H9 (cell line): ENCODE measurements around the gene NKAIN2. TPM values are rescaled to one million over a fixed set of nuclear protein-coding genes. Genes with fewer than 3 reads are reported as not detected.

Experiments used
- DNase-seq: peaks from one replicate; pipeline ENCODE4 v3.0.0-alpha.2; 2017
- H2AFZ ChIP-seq: one replicate; pipeline ENCODE4 v1.6.1; 2013; ENCODE audit warnings: mild to moderate bottlenecking, low read length, control low read depth, moderate library complexity
- H2AK5ac ChIP-seq: 2 replicates; pipeline ENCODE4 v1.6.1; 2013; ENCODE audit warnings: low read length, control low read depth, mixed read lengths; ENCODE audit not compliant: insufficient read length
- H2BK120ac ChIP-seq: one replicate; pipeline ENCODE4 v1.6.1; 2013; ENCODE audit warnings: low read depth, mild to moderate bottlenecking, low read length, control low read depth, inconsistent platforms; ENCODE audit not compliant: poor library complexity, severe bottlenecking
- H2BK12ac ChIP-seq: 2 replicates; pipeline ENCODE4 v1.6.1; 2013; ENCODE audit warnings: low read length, control low read depth, mixed read lengths, low read depth; ENCODE audit not compliant: insufficient read length
- H2BK15ac ChIP-seq: 2 replicates; pipeline ENCODE4 v1.6.1; 2013; ENCODE audit warnings: low read depth, low read length, control low read depth
- H2BK20ac ChIP-seq: one replicate; pipeline ENCODE4 v1.6.1; 2013; ENCODE audit warnings: low read depth, mild to moderate bottlenecking, low read length, control low read depth, inconsistent platforms; ENCODE audit not compliant: poor library complexity, severe bottlenecking
- H2BK5ac ChIP-seq: 2 replicates; pipeline ENCODE4 v1.6.1; 2013; ENCODE audit warnings: low read length, control low read depth, mixed read lengths; ENCODE audit not compliant: insufficient read length
- H3K14ac ChIP-seq: 2 replicates; pipeline ENCODE4 v1.6.1; 2013; ENCODE audit warnings: low read length, control low read depth; ENCODE audit not compliant: insufficient read depth
- H3K18ac ChIP-seq: 2 replicates; pipeline ENCODE4 v1.6.1; 2013; ENCODE audit warnings: low read depth, mild to moderate bottlenecking, mixed read lengths, low read length, control low read depth; ENCODE audit not compliant: insufficient read length
- H3K23ac ChIP-seq: 2 replicates; pipeline ENCODE4 v1.6.1; 2013; ENCODE audit warnings: low read length, control low read depth, mixed read lengths, low read depth; ENCODE audit not compliant: insufficient read length
- H3K23me2 ChIP-seq: 2 replicates; pipeline ENCODE4 v1.6.1; 2013; ENCODE audit warnings: low read depth, mild to moderate bottlenecking, mixed read lengths, low read length, control low read depth; ENCODE audit not compliant: insufficient read length, poor library complexity, severe bottlenecking
- H3K27ac ChIP-seq: 2 replicates; pipeline ENCODE4 v1.5.1; 2013; ENCODE audit warnings: low read length, control low read depth, mixed read lengths, low read depth; ENCODE audit not compliant: insufficient read length
- H3K27me3 ChIP-seq: 2 replicates; pipeline ENCODE4 v1.6.1; 2013; ENCODE audit warnings: low read length, control low read depth, inconsistent platforms; ENCODE audit not compliant: insufficient read depth
- H3K4ac ChIP-seq: 2 replicates; pipeline ENCODE4 v1.6.1; 2013; ENCODE audit warnings: low read depth, mild to moderate bottlenecking, control low read depth, inconsistent platforms, low read length, moderate library complexity
- H3K4me1 ChIP-seq: 2 replicates; pipeline ENCODE4 v1.6.1; 2013; ENCODE audit warnings: low read length, control low read depth, inconsistent platforms; ENCODE audit not compliant: insufficient read depth
- H3K4me2 ChIP-seq: 2 replicates; pipeline ENCODE4 v1.6.1; 2013; ENCODE audit warnings: low read length, control low read depth, mixed read lengths; ENCODE audit not compliant: insufficient read length, insufficient read depth
- H3K56ac ChIP-seq: 2 replicates; pipeline ENCODE4 v1.6.1; 2013; ENCODE audit warnings: low read depth, mild to moderate bottlenecking, mixed read lengths, low read length, control low read depth; ENCODE audit not compliant: insufficient read length
- H3K79me1 ChIP-seq: 2 replicates; pipeline ENCODE4 v1.6.1; 2013; ENCODE audit warnings: low read depth, mild to moderate bottlenecking, moderate library complexity, low read length, control low read depth, inconsistent platforms; ENCODE audit not compliant: insufficient read depth, poor library complexity, severe bottlenecking
- H3K79me2 ChIP-seq: 2 replicates; pipeline ENCODE4 v1.6.1; 2013; ENCODE audit warnings: low read length, control low read depth, inconsistent platforms; ENCODE audit not compliant: insufficient read depth
- H3K9ac ChIP-seq: 2 replicates; pipeline ENCODE4 v1.6.1; 2013; ENCODE audit warnings: low read length, control low read depth, mixed read lengths; ENCODE audit not compliant: insufficient read length; ENCODE audit errors: extremely low read depth
- H3K9me3 ChIP-seq: one replicate; pipeline ENCODE4 v1.6.1; 2013; ENCODE audit warnings: low read depth, low read length, inconsistent platforms; ENCODE audit not compliant: control insufficient read depth
- H3T11ph ChIP-seq: one replicate; pipeline ENCODE4 v1.6.1; 2013; ENCODE audit warnings: mild to moderate bottlenecking, low read length, control low read depth, inconsistent platforms
- H4K20me1 ChIP-seq: one replicate; pipeline ENCODE4 v1.6.1; 2013; ENCODE audit not compliant: control insufficient read depth, insufficient read length, insufficient read depth
- H4K5ac ChIP-seq: 2 replicates; pipeline ENCODE4 v1.6.1; 2013; ENCODE audit warnings: low read depth, mild to moderate bottlenecking, mixed read lengths, low read length, control low read depth; ENCODE audit not compliant: insufficient read length
- H4K8ac ChIP-seq: replicated peaks from 2 replicates; pipeline ENCODE4 v1.6.1; 2013; ENCODE audit warnings: low read length, control low read depth, mixed read lengths, low read depth; ENCODE audit not compliant: insufficient read length
- H4K91ac ChIP-seq: 2 replicates; pipeline ENCODE4 v1.6.1; 2013; ENCODE audit warnings: low read depth, mild to moderate bottlenecking, moderate library complexity, mixed read lengths, low read length, control low read depth; ENCODE audit not compliant: insufficient read length
- H3K27ac Mint-ChIP-seq, 3 experiments: 2 replicates in 2 of 3; 3 replicates in 1 of 3; pipeline ENCODE4 v1.8.0; 2020 to 2021; ENCODE audit warnings: mixed read lengths in 3 of 3, mild to moderate bottlenecking in 1 of 3, moderate library complexity in 1 of 3
- H3K27me3 Mint-ChIP-seq: 2 replicates; pipeline ENCODE4 v1.8.0; 2021; ENCODE audit warnings: low read depth, mild to moderate bottlenecking, moderate library complexity, mixed read lengths
- H3K36me3 Mint-ChIP-seq, 3 experiments: 2 replicates in 2 of 3; 3 replicates in 1 of 3; pipeline ENCODE4 v1.8.0; 2020 to 2021; ENCODE audit warnings: low read depth in 3 of 3, mixed read lengths in 3 of 3; ENCODE audit not compliant: insufficient read depth in 1 of 3
- H3K4me1 Mint-ChIP-seq, 2 experiments: 2 replicates each; pipeline ENCODE4 v1.8.0; 2020; ENCODE audit warnings: mixed read lengths in 2 of 2
- H3K4me3 Mint-ChIP-seq, 2 experiments: 2 replicates in 1 of 2; 3 replicates in 1 of 2; pipeline ENCODE4 v1.8.0; 2020 to 2021; ENCODE audit warnings: mild to moderate bottlenecking in 2 of 2, mixed read lengths in 2 of 2, moderate library complexity in 1 of 2
- H3K9me3 Mint-ChIP-seq, 2 experiments: 2 replicates in 1 of 2; 3 replicates in 1 of 2; pipeline ENCODE4 v1.8.0; 2020; ENCODE audit warnings: mild to moderate bottlenecking in 2 of 2, mixed read lengths in 2 of 2, moderate library complexity in 1 of 2
- CTCF ChIP-seq: fragments of 200-600 bp; sonication (generic); conservative IDR thresholded peaks from 3 replicates; pipeline ENCODE4 v1.8.0; 2021; ENCODE audit warnings: antibody characterized with exemption, mild to moderate bottlenecking
- WGBS: extraction: QIAGEN DNeasy Blood & Tissue Kit; methylation state at CpG from one replicate; pipeline ENCODE4 v1.1.7; 2013; ENCODE audit warnings: missing lambda C conversion rate, low lambda C conversion rate, mixed read lengths; ENCODE audit not compliant: insufficient read length; ENCODE audit errors: extremely low coverage; 5-methylcytosine and 5-hydroxymethylcytosine counted together
- total RNA-seq: library from RNA; stranded (reverse); gene quantifications from 2 replicates; pipeline ENCODE4 v1.2.1, GENCODE V29; 2021

The NKAIN2 gene
- total RNA-seq, 1 experiment from 2014 or later, result 0.17 TPM

DNA sequence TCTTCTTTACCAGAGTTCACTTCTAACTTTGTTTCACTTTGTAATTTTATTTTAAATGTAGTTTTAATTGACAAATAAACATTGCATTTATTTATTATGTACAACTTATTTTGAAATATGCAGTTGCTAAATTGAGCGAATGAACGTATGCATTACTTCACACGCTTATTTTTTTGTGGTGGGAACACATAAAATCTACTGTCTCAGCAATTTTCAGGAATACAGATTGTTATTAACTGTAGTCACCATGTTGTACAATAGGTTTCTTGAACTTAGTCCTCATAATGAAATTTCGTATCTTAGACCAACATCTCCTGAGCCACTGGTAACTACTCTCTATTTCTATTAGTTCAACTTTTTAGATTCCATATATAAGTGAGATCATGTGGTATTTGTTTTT lies 46.9 kb downstream of the NKAIN2 start:
- Histone ChIP-seq H3K4ac (no peak overlapping the region), H2AK5ac (no peak overlapping the region), H3K4me2 (no peak overlapping the region), H3K23me2 (no peaks in the 10 kb centered on the region), H2BK12ac (no peak overlapping the region), H2BK20ac (no peak overlapping the region), H3K9me3 (no peaks in the 10 kb centered on the region), H3K79me2 (no peaks in the 10 kb centered on the region), H4K5ac (no peak overlapping the region), H3T11ph (no peak overlapping the region), H3K79me1 (no peaks in the 10 kb centered on the region), H3K9ac (no peak overlapping the region), H2AFZ (no peak overlapping the region), H3K4me1 (no peaks in the 10 kb centered on the region), H3K14ac (no peak overlapping the region), H3K27ac (no peak overlapping the region), H4K8ac (no peak overlapping the region), H2BK5ac (no peak overlapping the region), H2BK15ac (no peak overlapping the region), H3K18ac (no peak overlapping the region), H3K27me3 (no peaks in the 10 kb centered on the region), H2BK120ac (no peak overlapping the region), H4K91ac (no peak overlapping the region), H3K23ac (no peak overlapping the region), H3K56ac (no peak overlapping the region), H4K20me1 (no peaks in the 10 kb centered on the region)
- H3K36me3 Mint-ChIP-seq, result no peaks in the 10 kb centered on the region
- peaks cover 21% of the 10 kb centered on the region for H3K27me3 Mint-ChIP-seq
- TF ChIP-seq CTCF, result no peak
- no peaks in the 10 kb centered on the region for H3K4me1 Mint-ChIP-seq
- WGBS, result no CpG with 5 or more reads among the region's 4 CpGs
- no peak for DNase-seq
- H3K4me3 Mint-ChIP-seq, result no peak overlapping the region
- no peaks in the 10 kb centered on the region for H3K9me3 Mint-ChIP-seq
- H3K27ac Mint-ChIP-seq, result no peak overlapping the region
